ENCODE results near the gene YY1.

- TF ChIP-seq POLR2A (IDR thresholded peaks at IDR 0.05) = no peak
- TF ChIP-seq CTCF (IDR thresholded peaks at IDR 0.05) = no peak
These were observed 4.1 kb downstream of the YY1 start for GRCh38 chr14:100243020-100243419.

All from upper lobe of left lung (tissue), 4 donors.